ENCODE results near the gene LMF2.

Gene LMF2

GRCh38 chr22:50502628-50503474 is 4.7 kb downstream of the LMF2 start:
- DNase-seq, result no peak

DNA sequence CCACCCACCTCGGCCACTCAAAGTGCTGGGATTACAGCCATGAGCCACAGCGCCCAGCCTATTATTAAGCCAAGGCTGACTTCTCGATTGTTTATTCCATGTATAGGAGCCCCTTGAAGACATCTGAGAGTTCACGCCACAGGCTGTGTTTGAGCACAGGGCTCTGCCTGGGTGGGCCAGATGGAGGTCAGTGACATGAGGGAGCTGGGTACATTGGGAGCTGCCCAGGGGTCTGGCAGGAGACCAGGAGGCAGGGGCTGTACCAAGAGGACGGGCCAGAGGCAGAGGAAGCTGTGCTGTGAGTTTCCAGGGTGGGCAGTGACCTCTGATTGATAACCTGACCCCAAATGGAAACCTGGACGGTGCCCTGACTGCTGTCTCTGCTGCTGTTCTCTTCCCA is 5.4 kb downstream of the LMF2 start:
- DNase-seq, result no peak

GRCh38 chr22:50500452-50500851 is 7.0 kb downstream of the LMF2 start:
- DNase-seq, result no peak

- no peak for DNase-seq
These were observed 9.1 kb downstream of the LMF2 start for GRCh38 chr22:50498322-50498890.

DNA sequence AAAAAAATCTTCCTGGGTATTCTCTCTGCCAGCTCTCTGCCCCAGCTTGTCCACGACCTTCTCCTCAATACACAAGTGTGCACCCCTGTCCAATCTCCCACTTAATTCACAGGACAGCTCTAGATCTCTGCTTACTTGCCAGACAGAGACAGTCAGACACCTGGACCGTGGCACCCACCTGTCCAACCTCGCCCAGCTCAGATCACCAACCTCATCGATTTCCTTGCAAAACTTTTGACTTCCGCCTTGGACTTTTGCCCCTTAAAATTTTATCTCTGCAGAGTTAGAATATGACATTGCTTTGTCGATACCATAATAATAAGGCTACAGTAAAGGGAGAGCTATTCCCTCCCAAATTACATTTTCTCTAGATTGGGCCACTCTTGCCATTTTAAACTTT is 10.4 kb downstream of the LMF2 start:
- DNase-seq, result no peak

DNA sequence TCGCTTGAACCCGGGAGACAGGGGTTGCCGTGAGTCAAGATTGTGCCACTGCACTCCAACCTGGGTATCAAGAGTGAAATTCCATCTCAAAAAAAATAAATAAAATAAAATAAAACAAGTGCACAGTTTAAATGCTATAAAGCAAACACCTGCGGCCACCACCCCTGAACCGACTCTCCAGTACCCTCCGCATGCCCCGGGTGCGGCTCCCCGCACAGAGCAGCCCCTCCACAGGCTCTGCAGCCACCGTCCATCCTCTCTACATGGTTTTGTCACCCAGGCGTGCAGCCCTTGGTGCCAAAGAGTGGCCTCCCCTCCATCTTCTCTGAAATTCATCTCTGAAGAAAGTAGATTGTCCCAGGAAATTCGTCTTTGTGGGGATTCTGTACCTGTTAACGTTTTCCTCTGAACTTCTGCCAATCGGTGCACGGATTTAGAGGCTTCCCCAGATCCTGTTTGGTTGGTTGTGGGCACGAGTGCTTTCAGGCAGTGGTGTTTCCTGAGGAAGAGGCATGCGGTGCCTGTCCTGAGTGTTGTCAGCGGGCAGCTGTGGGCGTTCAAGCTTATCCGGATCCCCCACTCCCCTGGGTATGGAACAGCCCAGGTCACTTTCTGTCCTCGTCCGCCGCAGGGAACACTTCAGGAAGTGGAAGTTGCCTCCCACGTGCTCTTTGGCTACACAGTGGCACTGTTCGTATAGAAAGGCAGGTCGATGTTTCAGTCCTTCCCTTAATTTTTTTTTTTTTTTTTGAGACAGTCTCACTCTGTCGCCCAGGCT is 16.8 kb downstream of the LMF2 start:
- DNase-seq, result no peak

GRCh38 chr22:50489363-50490243 is 17.9 kb downstream of the LMF2 start:
- no peak for DNase-seq

DNA sequence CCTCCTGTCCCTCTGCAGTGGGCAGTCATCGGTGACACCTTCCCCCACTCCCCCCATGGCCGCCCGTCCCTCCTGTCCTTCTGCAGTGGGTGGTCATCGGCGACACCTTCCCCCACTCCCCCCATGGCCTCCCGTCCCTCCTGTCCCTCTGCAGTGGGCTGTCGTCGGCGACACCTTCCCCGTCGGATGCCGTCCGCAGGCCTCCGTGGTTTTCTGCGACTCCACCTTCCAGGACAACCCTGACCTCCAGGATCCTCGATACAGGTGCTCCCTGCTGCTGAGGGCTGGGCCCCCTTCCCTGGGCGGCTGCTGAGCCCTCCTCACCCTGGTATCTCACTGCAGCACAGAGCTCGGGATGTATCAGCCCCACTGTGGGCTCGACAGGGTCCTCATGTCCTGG is 18.6 kb downstream of the LMF2 start:
- no peak for DNase-seq

DNA sequence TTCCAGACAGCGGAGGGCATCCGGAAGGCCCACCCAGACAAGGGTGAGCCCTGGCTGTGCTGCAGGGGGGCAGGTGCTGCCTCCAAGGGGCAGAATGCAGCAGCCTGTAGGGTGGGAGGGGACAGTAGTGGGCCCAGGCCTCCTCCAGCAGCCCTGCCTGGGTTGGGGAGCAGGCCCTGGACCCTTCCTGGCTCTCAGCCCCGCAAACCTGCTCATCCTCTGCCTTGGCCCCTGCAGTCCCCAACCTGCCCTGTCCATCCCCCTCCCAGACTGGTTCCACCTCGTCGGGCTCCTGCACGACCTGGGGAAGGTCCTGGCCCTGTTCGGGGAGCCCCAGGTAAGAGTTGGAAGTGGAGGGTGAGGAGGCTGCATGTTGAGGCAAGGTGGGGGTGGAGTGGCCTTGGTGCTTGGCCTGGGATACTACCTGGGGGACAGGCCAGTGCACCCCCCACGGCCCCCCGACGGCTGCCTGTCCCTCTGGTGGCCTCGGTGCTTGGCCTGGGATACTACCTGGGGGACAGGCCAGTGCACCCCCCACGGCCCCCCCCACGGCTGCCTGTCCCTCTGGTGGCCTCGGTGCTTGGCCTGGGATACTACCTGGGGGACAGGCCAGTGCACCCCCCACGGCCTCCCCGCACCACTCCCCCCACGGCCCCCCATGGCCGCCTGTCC is 19.4 kb downstream of the LMF2 start:
- DNase-seq, result no peak

GRCh38 chr22:50487290-50488005 is 20.1 kb downstream of the LMF2 start:
- no peak for DNase-seq

- no peak for DNase-seq
These were observed 20.8 kb downstream of the LMF2 start, which contains the start of gene MIOX for GRCh38 chr22:50486561-50487289. Gene MIOX, plus strand, starts transcription at chr22:50486859. Its CDS starts 39 bp downstream, at chr22:50486898.

GRCh38 chr22:50485221-50486131 is 22.0 kb downstream of the LMF2 start:
- DNase-seq, result no peak

GRCh38 chr22:50483977-50484853 is 23.3 kb downstream of the LMF2 start:
- DNase-seq, result no peak

GRCh38 chr22:50483556-50483955 is 23.9 kb downstream of the LMF2 start:
- DNase-seq, result no peak

GRCh38 chr22:50483106-50483505 is 24.4 kb downstream of the LMF2 start:
- no peak for DNase-seq

DNA sequence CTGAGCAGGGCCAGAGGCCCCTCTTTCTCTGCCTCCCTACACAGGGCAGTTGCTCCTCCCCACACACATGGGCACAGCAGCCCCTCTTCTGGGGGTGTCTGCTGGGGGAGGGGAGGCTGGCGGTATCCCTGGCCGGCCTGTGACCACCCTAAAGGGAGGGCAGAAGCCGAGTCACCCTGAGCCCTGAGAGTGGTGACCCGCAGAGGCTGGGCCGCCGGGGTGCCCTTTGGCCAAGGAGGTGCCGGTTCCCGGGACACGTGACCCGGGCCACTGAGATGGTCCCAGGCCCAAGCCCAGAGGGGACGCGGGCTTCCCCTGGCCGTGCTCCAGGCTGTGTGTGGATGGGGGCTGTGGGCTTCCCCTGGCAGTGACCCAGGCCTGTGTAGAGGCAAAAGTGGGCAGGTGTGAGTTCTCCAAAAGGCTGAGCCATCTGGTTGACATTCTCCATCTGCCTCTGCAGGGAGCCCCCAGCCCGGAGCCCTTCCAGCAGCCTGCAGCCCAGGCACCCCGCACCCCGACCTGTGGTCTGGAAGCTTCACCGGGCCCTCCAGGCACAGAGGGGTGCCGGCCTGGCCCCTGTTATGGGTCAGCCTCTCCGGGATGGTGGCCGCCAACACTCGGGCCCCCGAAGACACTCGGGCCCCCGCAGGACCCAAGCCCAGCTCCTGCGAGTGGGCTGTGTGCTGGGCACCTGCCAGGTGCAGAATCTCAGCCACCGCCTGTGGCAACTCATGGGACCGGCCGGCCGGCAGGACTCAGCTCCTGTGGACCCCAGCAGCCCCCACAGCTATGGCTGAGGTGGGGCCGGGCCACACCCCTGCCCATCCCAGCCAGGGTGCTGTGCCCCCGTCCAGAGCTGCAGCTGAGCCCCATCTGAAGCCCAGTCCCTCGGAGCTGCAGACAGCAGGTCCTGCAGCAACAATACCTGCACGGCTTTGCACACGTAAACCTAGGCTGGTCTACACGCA is 25.1 kb downstream of the LMF2 start:
- no peak for DNase-seq

GRCh38 chr22:50481440-50482106 is 25.9 kb downstream of the LMF2 start, which contains the start of gene ADM2:
Gene ADM2, plus strand, starts transcription at chr22:50481543. Its CDS starts 305 bp downstream, at chr22:50481848.
- no peak for DNase-seq

All from NK-92 treated with Interleukin-12 subunit alpha and Interleukin-12 subunit beta, amount 100 ng/mL, for 24 hours (cell line).